Superior temporal gyrus (tissue), 1 donor: ENCODE data around the gene DYSF.
"Not testable (repeated sequence)": the region's sequence is repeated elsewhere in the genome, so short reads cannot be mapped to it uniquely, and the experiment has no call there.

Experiments used
- DNase-seq: peaks from one replicate; pipeline ENCODE4 v3.0.0-alpha.2; 2016; ENCODE audit errors: extremely low spot score

DYSF gene

GRCh38 chr2:71453404-71454220 lies at the start of gene DYSF:
Gene DYSF (plus strand): TSS chr2:71453561.
- no peak for DNase-seq

GRCh38 chr2:71409611-71410010 lies 43.8 kb upstream of the DYSF start:
- DNase-seq, result no peak

- DNase-seq, result no peak
Measured at GRCh38 chr2:71410696-71411095, 42.7 kb upstream of the DYSF start.

GRCh38 chr2:71416866-71417265 lies 36.5 kb upstream of the DYSF start:
- DNase-seq, result not testable (repeated sequence)

- DNase-seq, result no peak
Measured at GRCh38 chr2:71417300-71418202, 35.8 kb upstream of the DYSF start.

GRCh38 chr2:71419145-71419544 lies 34.2 kb upstream of the DYSF start:
- DNase-seq, result no peak

- no peak for DNase-seq
Measured at GRCh38 chr2:71419976-71420375, 33.4 kb upstream of the DYSF start.

- DNase-seq, result no peak
Measured at GRCh38 chr2:71422786-71423185, 30.6 kb upstream of the DYSF start.

GRCh38 chr2:71423817-71424420 lies 29.4 kb upstream of the DYSF start:
- no peak for DNase-seq

- no peak for DNase-seq
Measured at GRCh38 chr2:71426721-71427120, 26.6 kb upstream of the DYSF start.

- no peak for DNase-seq
Measured at GRCh38 chr2:71428472-71429383, 24.6 kb upstream of the DYSF start.

- DNase-seq, result not testable (repeated sequence)
Measured at GRCh38 chr2:71445142-71445541, 8.2 kb upstream of the DYSF start.

GRCh38 chr2:71446505-71446904 lies 6.9 kb upstream of the DYSF start:
- no peak for DNase-seq

- no peak for DNase-seq
Measured at GRCh38 chr2:71449343-71449742, 4.0 kb upstream of the DYSF start.

- no peak for DNase-seq
Measured at GRCh38 chr2:71451705-71452104, 1.7 kb upstream of the DYSF start.

- no peak for DNase-seq
Measured at GRCh38 chr2:71452565-71452964, 796 bp upstream of the DYSF start.

- no peak for DNase-seq
Measured at GRCh38 chr2:71454221-71455010, 1.1 kb downstream of the DYSF start.

- no peak for DNase-seq
Measured at GRCh38 chr2:71455011-71455740, 1.8 kb downstream of the DYSF start.

GRCh38 chr2:71455741-71456569 lies 2.6 kb downstream of the DYSF start:
- DNase-seq, result no peak
